Measurements from ENCODE around the gene ZBTB7B. TPM values are rescaled to one million over a fixed set of nuclear protein-coding genes. Genes with fewer than 3 reads are reported as not detected.
"Not testable (repeated sequence)": the region's sequence is repeated elsewhere in the genome, so short reads cannot be mapped to it uniquely, and the experiment has no call there.

ZBTB7B gene
- total RNA-seq, 3 donors from 2014 or later, result 175 to 313 (median 255) TPM

- Histone ChIP-seq H3K36me3 (ENCODE audit: low read depth) (no peaks in the 10 kb centered on the region), H3K4me1 (ENCODE audit: low read depth) (peaks cover 44% of the 10 kb centered on the region)
- peak; percentile 72 for ATAC-seq
These were observed 29.1 kb upstream of the ZBTB7B start for GRCh38 chr1:154973344-154974101.

GRCh38 chr1:154974102-154974807, 28.3 kb upstream of the ZBTB7B start, which contains the start of gene CKS1B:
Gene CKS1B (plus strand): TSS chr1:154974681. CDS start chr1:154974746, 65 bp downstream.
- Histone ChIP-seq H3K9me3 (no peaks in the 10 kb centered on the region), H3K4me3 (peak within 1 kb of the TSS; percentile 23), H3K4me1 (ENCODE audit: low read depth) (peaks cover 44% of the 10 kb centered on the region), H3K36me3 (ENCODE audit: low read depth) (no peaks in the 10 kb centered on the region)
- DNase-seq (peak; percentile 98), ATAC-seq (peak; percentile 84)
- TF ChIP-seq CTCF (IDR thresholded peaks at IDR 0.05), result no peak
- intact Hi-C loops (cut with DNase I, micrococcal nuclease), result no loop called here

More at GRCh38 chr1:154973344-154974101, 29.1 kb upstream of the ZBTB7B start:
- Histone ChIP-seq H3K9me3 (no peaks in the 10 kb centered on the region), H3K4me3 (peak overlapping the region; percentile 23)
- peak; percentile 98 to 100 (median 99) for DNase-seq
- no peak for TF ChIP-seq CTCF (IDR thresholded peaks at IDR 0.05)
- intact Hi-C loops (cut with DNase I, micrococcal nuclease), result no loop called here

- DNase-seq, result peak; percentile 93 to 97 (median 94)
- intact Hi-C loops (cut with DNase I, micrococcal nuclease), result no loop called here
- no peak for TF ChIP-seq CTCF (IDR thresholded peaks at IDR 0.05)
- Histone ChIP-seq H3K4me1 (ENCODE audit: low read depth) (peaks cover 42% of the 10 kb centered on the region), H3K36me3 (ENCODE audit: low read depth) (no peaks in the 10 kb centered on the region), H3K9me3 (no peaks in the 10 kb centered on the region), H3K4me3 (peak overlapping the region; percentile 23)
- peak; percentile 60 for ATAC-seq
These were observed 27.7 kb upstream of the ZBTB7B start for GRCh38 chr1:154974808-154975408.

GRCh38 chr1:154975409-154976059, 27.1 kb upstream of the ZBTB7B start:
- TF ChIP-seq CTCF (IDR thresholded peaks at IDR 0.05), result no peak
- ATAC-seq, result no peak
- intact Hi-C loops (cut with DNase I, micrococcal nuclease), result no loop called here

GRCh38 chr1:154977762-154978161, 24.8 kb upstream of the ZBTB7B start:
- H3K4me1 ChIP-seq (ENCODE audit: low read depth), result peaks cover 15% of the 10 kb centered on the region
- H3K36me3 ChIP-seq (ENCODE audit: low read depth); ATAC-seq; intact Hi-C loops (cut with DNase I, micrococcal nuclease); H3K9me3 ChIP-seq; H3K4me3 ChIP-seq; DNase-seq: not testable (repeated sequence)

More at GRCh38 chr1:154975409-154976059, 27.1 kb upstream of the ZBTB7B start:
- Histone ChIP-seq H3K9me3 (no peaks in the 10 kb centered on the region), H3K36me3 (ENCODE audit: low read depth) (no peaks in the 10 kb centered on the region), H3K4me3 (peak overlapping the region; percentile 23), H3K4me1 (ENCODE audit: low read depth) (peaks cover 36% of the 10 kb centered on the region)
- peak; percentile 79 to 86 (median 82) for DNase-seq
